ENCODE results near the gene SEMA6A.

SEMA6A gene

DNA sequence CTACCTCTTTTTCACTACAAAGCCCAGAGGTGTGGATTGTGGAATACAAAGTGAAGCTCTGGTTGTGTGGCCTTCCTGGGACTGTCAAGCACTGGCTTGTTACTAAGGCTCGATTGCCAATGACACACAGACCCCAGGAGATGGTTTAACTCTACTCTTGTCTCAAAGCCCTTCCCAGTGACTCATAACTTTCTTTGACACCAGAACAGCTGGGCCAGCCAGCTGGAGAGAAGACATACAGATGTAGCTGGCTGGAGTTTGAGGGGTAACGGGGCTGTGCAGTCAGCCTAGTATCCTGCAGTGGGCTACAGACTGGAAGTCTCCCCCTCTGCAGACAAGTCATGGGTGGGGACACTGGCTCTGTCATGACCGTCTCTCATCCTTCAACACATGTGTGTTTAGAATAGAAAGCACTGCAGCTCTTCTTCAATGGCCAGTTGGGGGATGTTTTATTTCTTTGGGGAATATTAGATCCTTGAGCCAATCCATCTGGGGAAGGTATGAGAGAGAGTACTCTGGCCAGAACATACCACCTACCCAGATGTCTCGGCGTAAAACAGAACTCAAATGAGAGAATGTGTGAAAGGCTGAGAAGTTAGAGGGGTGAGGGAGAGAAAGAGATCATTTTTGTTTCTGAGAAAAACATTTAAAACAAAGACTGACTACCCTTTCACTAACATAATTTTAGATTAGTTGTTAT, 53.3 kb downstream of the SEMA6A start:
- no peak for DNase-seq

- DNase-seq: no peak
These were observed 53.9 kb downstream of the SEMA6A start for GRCh38 chr5:116520771-116521170.

GRCh38 chr5:116518423-116518822, 56.2 kb downstream of the SEMA6A start:
- no peak for DNase-seq

DNA sequence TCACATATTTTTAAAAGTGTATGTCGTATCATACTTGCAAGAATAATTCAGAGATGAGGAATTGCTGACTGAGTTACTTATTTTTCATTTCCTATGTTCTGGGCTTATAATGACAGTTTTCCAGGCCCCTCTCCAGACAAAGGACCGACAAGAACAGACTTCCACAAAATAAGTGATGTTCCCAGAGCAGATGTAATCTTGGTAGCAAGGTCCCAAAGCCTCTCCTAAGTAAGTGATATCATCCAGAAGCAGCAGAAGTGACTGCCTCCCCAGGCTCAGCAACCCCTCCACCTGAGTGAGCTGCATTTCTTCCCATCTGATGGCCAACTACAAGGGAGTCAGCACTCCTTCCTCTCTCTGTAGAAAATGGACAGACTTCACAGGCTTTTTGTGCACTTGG, 57.1 kb downstream of the SEMA6A start:
- no peak for DNase-seq

GRCh38 chr5:116516021-116516420, 58.6 kb downstream of the SEMA6A start:
- no peak for DNase-seq

GRCh38 chr5:116514421-116514970, 60.1 kb downstream of the SEMA6A start:
- no peak for DNase-seq

GRCh38 chr5:116510517-116510916, 64.1 kb downstream of the SEMA6A start:
- DNase-seq: no peak

DNA sequence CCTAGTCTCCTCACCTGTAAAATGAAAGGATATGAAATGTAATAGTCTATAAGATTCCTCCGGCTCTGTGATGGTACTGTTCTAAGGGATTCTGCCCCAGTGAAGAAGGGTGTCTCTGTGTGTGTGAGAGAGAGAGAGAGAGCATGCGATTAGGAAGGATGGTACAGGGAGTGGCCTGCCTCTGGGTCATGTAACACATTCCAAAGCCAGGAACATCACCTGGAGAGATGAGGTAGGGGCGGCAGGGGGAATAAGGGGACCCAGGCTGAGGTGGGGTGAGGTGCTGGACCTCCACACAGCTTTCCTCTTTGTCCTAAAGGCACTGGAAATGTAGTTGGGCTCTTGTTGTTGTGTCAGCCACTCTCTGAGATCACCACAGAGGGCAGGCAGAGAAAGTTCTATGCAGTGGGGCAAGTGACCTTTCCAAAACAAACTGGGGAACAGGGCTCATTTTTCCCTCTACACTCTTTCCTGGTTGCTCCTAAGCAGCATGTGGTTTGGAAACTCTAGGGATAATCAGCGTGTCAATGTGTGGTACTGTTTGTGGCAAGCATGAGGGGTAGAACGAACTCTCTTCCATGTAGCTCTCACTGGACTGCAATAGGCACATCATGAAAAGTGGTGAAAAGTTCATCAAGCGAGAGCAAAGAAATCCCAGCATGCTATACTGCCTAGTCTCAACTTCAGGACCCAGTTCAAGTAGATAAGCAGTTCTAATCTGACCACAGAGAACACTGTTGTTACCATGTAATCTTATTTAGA, 65.0 kb downstream of the SEMA6A start:
- DNase-seq: no peak

GRCh38 chr5:116508835-116509234, 65.8 kb downstream of the SEMA6A start:
- DNase-seq: no peak

GRCh38 chr5:116507941-116508655, 66.5 kb downstream of the SEMA6A start:
- DNase-seq: no peak

GRCh38 chr5:116507051-116507537, 67.5 kb downstream of the SEMA6A start:
- no peak for DNase-seq

DNA sequence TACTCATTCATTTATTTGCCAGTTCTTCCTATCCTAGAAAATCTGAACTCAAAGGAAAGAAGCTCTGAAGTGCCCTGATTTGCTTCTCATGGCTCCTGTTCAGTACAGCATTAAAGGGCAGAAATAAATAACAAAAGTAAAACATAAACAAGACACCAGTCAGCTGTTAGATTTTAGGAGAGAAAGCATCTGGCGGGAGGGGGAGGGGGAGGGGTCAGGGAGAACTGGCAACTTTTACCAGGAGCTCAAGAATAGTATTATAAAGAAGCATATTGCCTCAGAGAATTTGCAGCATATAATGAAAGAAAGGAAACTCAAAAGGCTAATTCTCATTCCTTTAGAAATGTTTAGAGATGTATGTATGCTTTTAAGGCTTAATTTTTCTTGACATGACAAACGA, 68.1 kb downstream of the SEMA6A start:
- no peak for DNase-seq

DNA sequence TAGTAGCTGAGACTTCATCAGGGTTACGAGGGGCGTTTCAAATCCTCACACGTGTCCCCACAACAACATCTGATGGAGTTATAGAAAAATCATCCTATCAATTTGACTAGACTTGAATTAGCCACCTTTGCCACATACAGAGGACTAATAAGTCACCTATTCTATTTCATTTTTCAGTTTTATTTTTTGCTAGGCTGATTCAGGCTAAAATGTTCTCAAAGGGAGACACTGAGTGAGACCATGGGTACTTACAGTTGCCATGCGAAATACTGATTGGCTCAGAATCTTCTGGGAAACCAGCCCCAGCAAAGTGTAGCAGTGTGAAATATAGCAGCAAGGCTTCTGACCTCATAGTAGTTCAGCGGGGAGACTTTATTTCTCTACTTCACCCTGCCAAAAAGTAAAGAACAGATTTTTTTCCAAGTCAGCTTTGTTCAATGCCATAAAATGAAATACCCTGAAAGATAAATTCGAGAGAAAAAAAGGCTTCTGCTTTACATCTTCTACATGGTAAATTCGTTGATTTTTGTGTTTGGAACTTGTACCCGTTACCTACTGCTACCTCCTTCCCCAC, 69.9 kb downstream of the SEMA6A start:
- DNase-seq: no peak

DNA sequence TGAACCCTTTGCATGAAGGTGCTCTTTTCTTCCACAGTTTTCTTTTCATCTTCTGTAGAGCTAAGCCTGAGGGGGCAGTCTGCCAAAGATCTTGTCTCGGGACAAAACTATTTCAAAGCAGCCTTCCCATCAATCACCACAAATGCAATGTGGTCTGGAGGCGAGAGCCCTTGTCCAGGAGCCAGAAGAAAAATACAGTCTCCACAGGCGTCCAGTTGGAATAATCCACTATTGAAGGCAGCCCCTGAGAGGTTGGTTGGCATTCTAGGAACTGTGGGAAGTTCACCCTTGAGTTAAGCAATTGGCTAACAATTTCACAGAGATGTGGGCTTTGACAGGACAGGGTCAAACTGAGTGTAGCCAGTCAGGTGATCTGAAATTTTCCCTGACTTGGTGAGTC, 72.0 kb downstream of the SEMA6A start:
- DNase-seq: no peak

- DNase-seq: no peak
These were observed 72.5 kb downstream of the SEMA6A start for GRCh38 chr5:116502138-116502537.

DNA sequence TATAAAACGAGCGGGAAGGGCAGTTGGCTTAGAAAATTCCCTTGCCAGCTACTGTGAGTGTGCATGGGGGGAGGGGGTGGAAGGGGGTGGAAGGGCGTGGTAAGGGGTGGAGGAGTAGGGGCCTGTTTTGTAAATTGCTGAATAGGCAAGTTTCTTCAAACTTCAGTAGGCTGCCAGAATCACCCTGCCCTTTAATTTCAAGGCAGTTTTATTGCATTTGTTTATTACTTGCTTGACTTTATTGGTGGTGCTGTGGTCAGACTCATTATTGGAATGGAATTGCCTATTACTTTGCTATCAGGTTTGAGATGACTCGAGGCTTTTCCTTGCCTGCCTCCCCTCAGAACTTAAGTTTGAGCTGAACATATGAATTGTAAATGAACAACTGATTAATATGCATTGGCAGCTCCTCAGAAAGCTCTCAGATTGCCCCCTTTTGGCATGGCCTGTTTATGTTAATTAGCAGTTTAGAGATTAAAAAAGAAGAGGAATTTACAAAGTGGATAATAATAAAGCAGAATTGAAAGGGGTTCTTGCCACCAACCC, 76.0 kb downstream of the SEMA6A start:
- DNase-seq: no peak

GRCh38 chr5:116497631-116498030, 77.0 kb downstream of the SEMA6A start:
- DNase-seq: no peak

GRCh38 chr5:116495786-116496357, 78.8 kb downstream of the SEMA6A start:
- no peak for DNase-seq

- no peak for DNase-seq
These were observed 79.7 kb downstream of the SEMA6A start for GRCh38 chr5:116494784-116495450.

- DNase-seq: no peak
These were observed 81.8 kb downstream of the SEMA6A start for GRCh38 chr5:116492776-116493175.

- DNase-seq: no peak
These were observed 82.5 kb downstream of the SEMA6A start for GRCh38 chr5:116492016-116492623.
